ENCODE results near the gene HAND2.

HAND2 gene

GRCh38 chr4:173498023-173498422 lies 32.0 kb downstream of the HAND2 start:
- DNase-seq = no peak
- H3K36me3 ChIP-seq = no peaks in the 10 kb centered on the region
- H3K4me3 ChIP-seq (ENCODE audit: low read depth, low read length) = no peak overlapping the region
- no peaks in the 10 kb centered on the region for H3K9me3 ChIP-seq
- no peaks in the 10 kb centered on the region for H3K4me1 ChIP-seq
- TF ChIP-seq CTCF (IDR thresholded peaks at IDR 0.05; ENCODE audit: low read depth, low read length) = no peak
- H3K27me3 ChIP-seq = no peaks in the 10 kb centered on the region

- TF ChIP-seq CTCF (IDR thresholded peaks at IDR 0.05; ENCODE audit: low read depth, low read length) = peak; percentile 65
- H3K36me3 ChIP-seq = no peaks in the 10 kb centered on the region
- H3K4me1 ChIP-seq = peaks cover 12% of the 10 kb centered on the region
- H3K27me3 ChIP-seq = no peaks in the 10 kb centered on the region
- H3K4me3 ChIP-seq (ENCODE audit: low read depth, low read length) = no peak overlapping the region
- DNase-seq = no peak
- H3K9me3 ChIP-seq = no peaks in the 10 kb centered on the region
Measured at GRCh38 chr4:173494013-173494970, 35.7 kb downstream of the HAND2 start.

- TF ChIP-seq CTCF (IDR thresholded peaks at IDR 0.05; ENCODE audit: low read depth, low read length) = no peak
- H3K36me3 ChIP-seq = no peaks in the 10 kb centered on the region
- no peak for DNase-seq
- no peaks in the 10 kb centered on the region for H3K27me3 ChIP-seq
- no peak overlapping the region for H3K4me3 ChIP-seq (ENCODE audit: low read depth, low read length)
- peaks cover 15% of the 10 kb centered on the region for H3K4me1 ChIP-seq
- H3K9me3 ChIP-seq = no peaks in the 10 kb centered on the region
Measured at GRCh38 chr4:173493041-173493440, 37.0 kb downstream of the HAND2 start.

- Histone ChIP-seq H3K4me3 (ENCODE audit: low read depth, low read length) (no peak overlapping the region), H3K4me1 (peaks cover 15% of the 10 kb centered on the region), H3K36me3 (no peaks in the 10 kb centered on the region), H3K27me3 (no peaks in the 10 kb centered on the region), H3K9me3 (no peaks in the 10 kb centered on the region)
- DNase-seq = no peak
- TF ChIP-seq CTCF (IDR thresholded peaks at IDR 0.05; ENCODE audit: low read depth, low read length) = no peak
Measured at GRCh38 chr4:173492315-173492714, 37.7 kb downstream of the HAND2 start.

- no peak for TF ChIP-seq CTCF (IDR thresholded peaks at IDR 0.05; ENCODE audit: low read depth, low read length)
- Histone ChIP-seq H3K36me3 (no peaks in the 10 kb centered on the region), H3K9me3 (no peaks in the 10 kb centered on the region), H3K4me3 (ENCODE audit: low read depth, low read length) (no peak overlapping the region), H3K27me3 (no peaks in the 10 kb centered on the region), H3K4me1 (peaks cover 15% of the 10 kb centered on the region)
- peak; percentile 55 for DNase-seq
Measured at GRCh38 chr4:173490817-173491528, 39.1 kb downstream of the HAND2 start.

- Histone ChIP-seq H3K36me3 (no peaks in the 10 kb centered on the region), H3K4me3 (ENCODE audit: low read depth, low read length) (no peak overlapping the region), H3K27me3 (no peaks in the 10 kb centered on the region), H3K4me1 (peaks cover 15% of the 10 kb centered on the region), H3K9me3 (no peaks in the 10 kb centered on the region)
- TF ChIP-seq CTCF (IDR thresholded peaks at IDR 0.05; ENCODE audit: low read depth, low read length) = no peak
- no peak for DNase-seq
Measured at GRCh38 chr4:173490256-173490655, 39.8 kb downstream of the HAND2 start.
